Measurements from ENCODE around the gene SRC.

SRC gene

GRCh38 chr20:37345339-37346235, at the start of gene SRC:
Gene SRC (plus strand): TSS chr20:37346140. CDS start chr20:37384154, 38,014 bp downstream.
- DNase-seq, result no peak

GRCh38 chr20:37296371-37296770, 49.6 kb upstream of the SRC start:
- DNase-seq, result no peak

- DNase-seq, result no peak
Observed at GRCh38 chr20:37297066-37297736, 48.7 kb upstream of the SRC start.

- no peak for DNase-seq
Observed at GRCh38 chr20:37298190-37298939, 47.6 kb upstream of the SRC start.

- no peak for DNase-seq
Observed at GRCh38 chr20:37299718-37300528, 46.0 kb upstream of the SRC start.

- no peak for DNase-seq
Observed at GRCh38 chr20:37301120-37301519, 44.8 kb upstream of the SRC start.

GRCh38 chr20:37301558-37301957, 44.4 kb upstream of the SRC start:
- no peak for DNase-seq

- DNase-seq, result no peak
Observed at GRCh38 chr20:37302981-37303380, 43.0 kb upstream of the SRC start.

GRCh38 chr20:37303637-37304036, 42.3 kb upstream of the SRC start:
- DNase-seq, result no peak

- no peak for DNase-seq
Observed at GRCh38 chr20:37305079-37305478, 40.9 kb upstream of the SRC start.

- no peak for DNase-seq
Observed at GRCh38 chr20:37305839-37306238, 40.1 kb upstream of the SRC start.

GRCh38 chr20:37308086-37309050, 37.6 kb upstream of the SRC start:
- DNase-seq, result no peak

GRCh38 chr20:37309290-37309689, 36.6 kb upstream of the SRC start:
- no peak for DNase-seq

GRCh38 chr20:37309936-37310590, 35.9 kb upstream of the SRC start:
- no peak for DNase-seq

GRCh38 chr20:37310951-37311350, 35.0 kb upstream of the SRC start:
- no peak for DNase-seq

- no peak for DNase-seq
Observed at GRCh38 chr20:37311710-37312355, 34.1 kb upstream of the SRC start.

GRCh38 chr20:37313546-37314091, 32.3 kb upstream of the SRC start:
- no peak for DNase-seq

- DNase-seq, result no peak
Observed at GRCh38 chr20:37314099-37314498, 31.8 kb upstream of the SRC start.

- no peak for DNase-seq
Observed at GRCh38 chr20:37314617-37315016, 31.3 kb upstream of the SRC start.

GRCh38 chr20:37315021-37315451, 30.9 kb upstream of the SRC start:
- DNase-seq, result no peak

Measured in KG1 (cell line).